Osteoblast (primary cell): ENCODE results near the gene SEC63. TPM values are rescaled to one million over a fixed set of nuclear protein-coding genes. Genes with fewer than 3 reads are reported as not detected.
"Not testable (repeated sequence)": the region's sequence is repeated elsewhere in the genome, so short reads cannot be mapped to it uniquely, and the experiment has no call there.

Experiments
- DNase-seq: peaks from one replicate; pipeline ENCODE4 v3.0.0; 2011; ENCODE audit warnings: low spot score, mixed read lengths; ENCODE audit not compliant: insufficient read length; ENCODE audit errors: missing footprints
- H2AFZ ChIP-seq: 2 replicates; pipeline ENCODE4 v1.6.0; 2011; ENCODE audit warnings: mild to moderate bottlenecking, low read length
- H3K27ac ChIP-seq: 2 replicates; pipeline ENCODE4 v1.5.1; 2011; ENCODE audit warnings: mild to moderate bottlenecking, low read depth, low read length, moderate library complexity
- H3K27me3 ChIP-seq: 2 replicates; pipeline ENCODE4 v1.6.0; 2012; ENCODE audit warnings: mild to moderate bottlenecking, control low read depth, inconsistent platforms, low read length, moderate library complexity; ENCODE audit not compliant: insufficient read depth
- H3K36me3 ChIP-seq: 2 replicates; pipeline ENCODE4 v1.5.1; 2011; ENCODE audit warnings: mild to moderate bottlenecking, low read length, control low read depth, moderate library complexity; ENCODE audit not compliant: insufficient read depth
- H3K4me1 ChIP-seq: 2 replicates; pipeline ENCODE4 v1.5.1; 2011; ENCODE audit warnings: mild to moderate bottlenecking, low read length, control low read depth, moderate library complexity; ENCODE audit not compliant: insufficient read depth
- H3K4me2 ChIP-seq: 2 replicates; pipeline ENCODE4 v1.6.0; 2011; ENCODE audit warnings: mild to moderate bottlenecking, low read length; ENCODE audit not compliant: insufficient read depth
- H3K4me3 ChIP-seq: fragments of 200-600 bp; sonication (generic); 3 replicates; pipeline ENCODE4 v1.5.1; 2012; ENCODE audit warnings: mild to moderate bottlenecking, low read length, inconsistent platforms; ENCODE audit not compliant: insufficient read depth
- H3K79me2 ChIP-seq: 2 replicates; pipeline ENCODE4 v1.6.0; 2012; ENCODE audit warnings: mild to moderate bottlenecking, low read length, control low read depth, inconsistent platforms; ENCODE audit not compliant: insufficient read depth
- H3K9me3 ChIP-seq: 2 replicates; pipeline ENCODE4 v1.5.1; 2011; ENCODE audit warnings: low read depth, low read length, control low read depth
- H4K20me1 ChIP-seq: 2 replicates; pipeline ENCODE4 v1.6.0; 2012; ENCODE audit warnings: mild to moderate bottlenecking, low read length, control low read depth; ENCODE audit not compliant: insufficient read depth
- total RNA-seq: library from RNA; depleted of rRNA; stranded (reverse); fragments of >200 nt; gene quantifications from 2 replicates; pipeline ENCODE4 v1.2.3, GENCODE V29; 2012
- TF ChIP-seq, protein P1 (sequence below): IDR thresholded peaks from 2 replicates; pipeline ENCODE4 v1.5.1; 2011; ENCODE audit warnings: mild to moderate bottlenecking, low read depth, low read length, moderate library complexity; ENCODE audit errors: extremely low read depth

The SEC63 gene
- total RNA-seq, 1 donor, result 35.8 TPM

GRCh38 chr6:107943626-107944439 is 14.2 kb downstream of the SEC63 start:
- H3K27me3 ChIP-seq, result no peaks in the 10 kb centered on the region
- H3K36me3 ChIP-seq, result no peaks in the 10 kb centered on the region
- DNase-seq, result no peak
- no peak overlapping the region for H3K4me3 ChIP-seq
- peaks cover 78% of the 10 kb centered on the region for H4K20me1 ChIP-seq
- TF ChIP-seq, protein P1, sequence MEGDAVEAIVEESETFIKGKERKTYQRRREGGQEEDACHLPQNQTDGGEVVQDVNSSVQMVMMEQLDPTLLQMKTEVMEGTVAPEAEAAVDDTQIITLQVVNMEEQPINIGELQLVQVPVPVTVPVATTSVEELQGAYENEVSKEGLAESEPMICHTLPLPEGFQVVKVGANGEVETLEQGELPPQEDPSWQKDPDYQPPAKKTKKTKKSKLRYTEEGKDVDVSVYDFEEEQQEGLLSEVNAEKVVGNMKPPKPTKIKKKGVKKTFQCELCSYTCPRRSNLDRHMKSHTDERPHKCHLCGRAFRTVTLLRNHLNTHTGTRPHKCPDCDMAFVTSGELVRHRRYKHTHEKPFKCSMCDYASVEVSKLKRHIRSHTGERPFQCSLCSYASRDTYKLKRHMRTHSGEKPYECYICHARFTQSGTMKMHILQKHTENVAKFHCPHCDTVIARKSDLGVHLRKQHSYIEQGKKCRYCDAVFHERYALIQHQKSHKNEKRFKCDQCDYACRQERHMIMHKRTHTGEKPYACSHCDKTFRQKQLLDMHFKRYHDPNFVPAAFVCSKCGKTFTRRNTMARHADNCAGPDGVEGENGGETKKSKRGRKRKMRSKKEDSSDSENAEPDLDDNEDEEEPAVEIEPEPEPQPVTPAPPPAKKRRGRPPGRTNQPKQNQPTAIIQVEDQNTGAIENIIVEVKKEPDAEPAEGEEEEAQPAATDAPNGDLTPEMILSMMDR, result no peak
- no peak overlapping the region for H2AFZ ChIP-seq
- peaks cover 95% of the 10 kb centered on the region for H3K79me2 ChIP-seq
- no peak overlapping the region for H3K4me2 ChIP-seq
- H3K9me3 ChIP-seq, result no peaks in the 10 kb centered on the region
- no peaks in the 10 kb centered on the region for H3K4me1 ChIP-seq
- H3K27ac ChIP-seq, result no peak overlapping the region

DNA sequence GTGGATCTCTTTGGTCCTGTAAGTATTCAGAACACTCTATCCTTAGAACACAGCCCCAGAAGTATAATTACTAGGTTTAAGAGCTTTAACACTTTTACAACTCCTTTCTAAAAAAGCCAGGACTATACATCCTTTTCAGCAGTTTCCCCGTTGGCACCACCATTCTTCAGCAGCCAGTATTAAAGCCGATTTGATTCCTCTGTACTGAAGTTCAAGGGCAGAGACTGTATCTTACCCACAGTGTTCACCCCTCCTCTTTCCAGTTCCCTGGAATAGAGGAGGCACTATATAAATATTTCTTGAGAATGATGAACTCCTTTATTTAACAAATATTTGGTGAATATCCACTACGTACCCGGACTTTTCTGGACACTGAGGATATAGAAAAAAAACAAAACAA is 15.9 kb downstream of the SEC63 start:
- H4K20me1 ChIP-seq, result peaks cover 72% of the 10 kb centered on the region
- no peaks in the 10 kb centered on the region for H3K9me3 ChIP-seq
- H2AFZ ChIP-seq, result no peak overlapping the region
- H3K27me3 ChIP-seq, result no peaks in the 10 kb centered on the region
- no peak overlapping the region for H3K4me2 ChIP-seq
- H3K79me2 ChIP-seq, result peaks cover 95% of the 10 kb centered on the region
- H3K4me3 ChIP-seq, result no peak overlapping the region
- no peak overlapping the region for H3K27ac ChIP-seq
- TF ChIP-seq, protein P1, result no peak
- H3K36me3 ChIP-seq, result no peaks in the 10 kb centered on the region
- no peaks in the 10 kb centered on the region for H3K4me1 ChIP-seq
- DNase-seq, result no peak

GRCh38 chr6:107941627-107942026 is 16.4 kb downstream of the SEC63 start:
- TF ChIP-seq, protein P1, result no peak
- Histone ChIP-seq H3K4me2 (no peak overlapping the region), H3K27me3 (no peaks in the 10 kb centered on the region), H2AFZ (no peak overlapping the region), H3K79me2 (peaks cover 93% of the 10 kb centered on the region), H3K36me3 (no peaks in the 10 kb centered on the region), H3K27ac (no peak overlapping the region), H3K9me3 (no peaks in the 10 kb centered on the region), H3K4me3 (no peak overlapping the region), H4K20me1 (peaks cover 73% of the 10 kb centered on the region), H3K4me1 (peaks cover 2% of the 10 kb centered on the region)
- no peak for DNase-seq

- peaks cover 70% of the 10 kb centered on the region for H4K20me1 ChIP-seq
These were observed 16.8 kb downstream of the SEC63 start for GRCh38 chr6:107941199-107941598.

DNA sequence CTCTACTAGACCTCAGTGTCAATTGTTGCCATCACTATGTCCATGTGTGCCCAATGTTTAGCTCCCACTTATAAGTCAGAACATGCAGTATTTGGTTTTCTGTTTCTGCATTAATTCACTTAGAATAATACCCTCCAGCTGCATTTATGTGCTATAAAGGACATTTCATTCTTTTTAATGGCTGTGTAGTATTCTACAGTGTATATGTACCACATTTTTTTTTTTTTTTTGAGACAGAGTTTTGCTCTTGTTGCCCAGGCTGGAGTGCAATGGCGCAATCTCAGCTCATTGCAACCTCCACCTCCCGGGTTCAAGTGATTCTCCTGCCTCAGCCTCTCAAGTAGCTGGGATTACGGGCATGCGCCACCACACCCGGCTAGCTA is 21.1 kb downstream of the SEC63 start:
- H4K20me1 ChIP-seq, result peaks cover 56% of the 10 kb centered on the region
- H3K27me3 ChIP-seq, result not testable (repeated sequence)
- peaks cover 73% of the 10 kb centered on the region for H3K79me2 ChIP-seq

More at GRCh38 chr6:107941199-107941598, 16.8 kb downstream of the SEC63 start:
- no peak overlapping the region for H2AFZ ChIP-seq
- H3K4me2 ChIP-seq, result no peak overlapping the region
- no peaks in the 10 kb centered on the region for H3K9me3 ChIP-seq
- peaks cover 91% of the 10 kb centered on the region for H3K79me2 ChIP-seq
- DNase-seq, result no peak
- no peak overlapping the region for H3K27ac ChIP-seq
- TF ChIP-seq, protein P1, result no peak
- no peaks in the 10 kb centered on the region for H3K36me3 ChIP-seq
- no peak overlapping the region for H3K4me3 ChIP-seq
- peaks cover 4% of the 10 kb centered on the region for H3K4me1 ChIP-seq
- H3K27me3 ChIP-seq, result no peaks in the 10 kb centered on the region

More for the DNA sequence above, 21.1 kb downstream of the SEC63 start:
- H3K36me3 ChIP-seq, H3K27ac ChIP-seq, H3K9me3 ChIP-seq, H2AFZ ChIP-seq, DNase-seq, H3K4me3 ChIP-seq, H3K4me1 ChIP-seq: not testable (repeated sequence)
- peak overlapping the region; percentile 7 for H3K4me2 ChIP-seq
